NCI-H146 (cell line): ENCODE data around the gene VCX3A.
"Not testable (repeated sequence)": the region's sequence is repeated elsewhere in the genome, so short reads cannot be mapped to it uniquely, and the experiment has no call there.

Experiments
- DNase-seq: peaks from one replicate; lab custom pipeline; 2025; lab: John Stamatoyannopoulos, UW

Gene VCX3A

GRCh38 chrX:6535018-6535417 is at the start of gene VCX3A:
TSS of gene VCX3A (minus strand) at chrX:6535118. CDS start at chrX:6534497, 621 bp downstream.
- not testable (repeated sequence) for DNase-seq

DNA sequence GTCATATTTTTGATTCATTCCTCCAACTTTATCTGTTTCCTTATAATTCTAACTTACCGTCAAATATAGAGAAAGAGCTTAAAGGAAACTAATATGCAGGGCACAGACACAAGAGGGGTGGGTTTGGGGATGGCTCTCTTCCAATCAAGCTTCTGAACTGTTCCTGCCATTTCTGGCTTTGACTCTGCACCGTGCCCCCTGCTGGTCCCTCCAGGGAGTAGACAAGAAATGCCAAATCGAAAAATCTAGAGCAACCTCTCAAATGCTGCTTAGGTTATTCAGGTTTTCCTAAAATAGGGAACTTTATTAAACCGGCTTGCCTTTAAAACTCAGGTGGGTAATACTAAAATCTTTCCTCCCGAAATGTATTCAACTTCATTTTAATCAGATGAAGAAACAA is 39.8 kb upstream of the VCX3A start:
- no peak for DNase-seq

DNA sequence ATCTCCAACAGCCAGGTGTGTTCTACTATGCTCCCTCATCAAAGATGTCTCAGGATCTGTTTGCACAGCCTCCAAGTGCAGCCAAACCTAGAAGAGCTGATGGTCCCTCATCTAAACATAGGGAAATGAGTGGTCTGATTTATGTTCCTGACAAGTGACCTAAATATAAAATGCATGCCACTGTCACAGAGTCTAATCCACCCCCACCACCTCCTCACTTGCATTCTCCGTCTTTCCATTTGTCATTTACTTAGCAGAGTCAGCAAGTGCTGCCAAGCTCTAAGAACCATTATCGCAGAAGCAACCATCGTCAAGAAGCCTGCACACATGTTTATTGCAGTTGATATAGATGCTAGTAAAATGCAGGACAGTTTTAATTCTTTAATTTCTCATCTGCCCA is 33.1 kb upstream of the VCX3A start:
- DNase-seq = no peak

DNA sequence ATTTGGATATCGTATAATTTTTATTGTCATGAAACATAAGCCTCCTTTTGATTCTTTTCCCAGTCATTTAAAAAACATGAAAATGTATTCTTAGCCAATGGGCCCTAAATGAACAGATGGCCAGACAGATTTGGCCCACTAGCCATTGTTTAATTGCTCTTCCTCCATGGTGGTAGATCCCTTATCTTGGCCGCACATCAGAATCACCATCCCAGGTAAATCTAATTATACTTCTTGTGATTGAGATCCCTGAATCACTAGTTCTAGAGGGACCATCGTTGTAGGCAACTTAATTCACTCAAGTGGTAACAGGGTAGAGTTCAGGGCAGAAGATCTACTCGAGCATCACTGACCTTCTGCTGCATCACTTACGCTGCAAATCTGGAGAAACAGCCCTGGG is 24.1 kb upstream of the VCX3A start:
- DNase-seq = no peak

DNA sequence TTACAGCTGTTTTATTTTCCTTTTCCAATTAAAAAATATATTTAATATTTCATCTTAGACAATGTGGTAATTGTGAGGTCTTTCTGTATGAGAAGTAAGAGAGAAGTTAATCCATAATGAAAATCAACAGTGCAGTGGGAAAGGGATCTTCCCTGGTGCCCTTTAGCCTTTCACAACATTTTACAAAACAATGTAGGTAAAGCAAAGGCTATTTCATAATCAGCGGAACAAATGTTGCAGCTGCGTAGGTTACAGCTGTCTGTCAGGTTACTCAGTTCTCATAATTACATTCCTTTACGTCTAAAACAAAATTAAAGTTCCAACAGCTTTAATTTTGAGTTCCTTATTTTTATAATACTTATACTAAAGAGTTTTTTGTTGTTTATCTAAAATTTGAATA is 22.8 kb upstream of the VCX3A start:
- no peak for DNase-seq

DNA sequence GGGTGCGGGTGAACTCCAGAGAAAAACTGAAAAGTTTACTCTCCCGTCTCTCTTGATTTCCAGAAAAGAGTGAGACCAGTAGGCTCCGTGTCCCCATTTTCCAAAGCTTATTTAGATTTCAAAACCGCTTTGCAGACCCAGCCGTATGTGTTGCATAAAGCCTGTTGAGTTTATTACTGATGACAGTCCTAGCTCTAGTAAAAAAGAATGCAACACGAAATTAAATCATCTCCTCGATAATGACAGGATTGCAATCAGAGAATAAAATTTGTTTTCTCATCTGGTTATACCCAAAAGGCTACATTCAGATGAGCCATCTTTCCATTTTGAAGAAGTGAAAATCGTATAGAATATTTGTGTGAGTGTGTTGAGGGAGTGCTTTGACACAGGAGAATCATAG is 16.1 kb upstream of the VCX3A start:
- no peak for DNase-seq

GRCh38 chrX:6545712-6546111 is 10.8 kb upstream of the VCX3A start:
- no peak for DNase-seq

GRCh38 chrX:6526564-6527136 is 8.3 kb downstream of the VCX3A start:
- no peak for DNase-seq

DNA sequence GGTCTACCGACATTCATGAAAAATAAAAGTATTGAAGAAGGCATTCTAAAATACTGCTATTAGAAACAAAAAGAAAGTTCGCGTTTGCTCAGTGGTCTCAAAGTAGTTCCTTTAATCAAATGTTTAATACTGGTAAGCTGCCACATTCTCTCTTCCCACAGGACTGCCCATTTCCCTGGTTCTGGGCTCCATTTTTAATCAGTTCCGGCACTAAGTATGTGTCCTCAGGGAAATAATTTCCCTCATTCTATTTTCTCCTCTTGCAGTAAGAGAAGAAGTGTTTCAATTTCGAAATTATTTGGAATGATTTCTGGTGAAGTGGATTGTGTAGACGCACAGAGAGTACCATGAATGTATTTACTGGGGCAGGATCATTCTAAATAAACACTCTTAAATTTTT is 17.5 kb downstream of the VCX3A start:
- no peak for DNase-seq

- no peak for DNase-seq
Measured at GRCh38 chrX:6506444-6506843, 28.5 kb downstream of the VCX3A start.

- peak; percentile 14 for DNase-seq
Measured at GRCh38 chrX:6505960-6506359, 29.0 kb downstream of the VCX3A start.

- no peak for DNase-seq
Measured at GRCh38 chrX:6500719-6501118, 34.2 kb downstream of the VCX3A start.

DNA sequence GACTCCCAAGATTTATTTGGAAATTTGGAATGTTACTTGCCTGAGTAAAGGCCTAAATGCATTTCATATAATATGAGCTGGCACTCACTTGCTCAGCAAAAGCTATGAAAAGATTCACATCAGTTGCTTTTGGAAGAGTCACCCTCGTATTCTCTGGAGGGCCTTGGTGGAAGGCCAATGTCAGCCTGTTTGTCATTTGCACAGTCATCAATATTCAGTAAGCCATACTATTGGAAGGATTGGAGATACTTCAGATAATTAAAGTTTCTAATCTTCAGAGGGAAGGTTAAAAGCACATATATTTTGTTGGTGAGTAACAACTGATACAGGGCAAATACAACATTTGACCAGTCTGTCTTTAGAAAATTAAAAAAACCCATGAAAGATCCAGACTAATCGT is 36.6 kb downstream of the VCX3A start:
- DNase-seq = no peak
